ENCODE results near the gene CPNE2.

CPNE2 gene

GRCh38 chr16:57127037-57127763 lies 34.8 kb downstream of the CPNE2 start:
- DNase-seq (ENCODE audit: low spot score), result no peak
- no peak for TF ChIP-seq CTCF (IDR thresholded peaks at IDR 0.05; ENCODE audit: extremely low read depth, insufficient read depth, missing control alignments)
- in situ Hi-C loops (cut with MboI; ENCODE audit: low pct_unique_long_range_greater_than_20kb, low sequenced_read_pairs, unreplicated experiment), result no loop called here

- DNase-seq (ENCODE audit: low spot score), result no peak
- no peak for TF ChIP-seq CTCF (IDR thresholded peaks at IDR 0.05; ENCODE audit: extremely low read depth, insufficient read depth, missing control alignments)
- in situ Hi-C loops (cut with MboI; ENCODE audit: low pct_unique_long_range_greater_than_20kb, low sequenced_read_pairs, unreplicated experiment), result no loop called here
Measured at GRCh38 chr16:57127836-57128235, 35.5 kb downstream of the CPNE2 start.

- no peak for DNase-seq (ENCODE audit: low spot score)
Measured at GRCh38 chr16:57128771-57129389, 36.5 kb downstream of the CPNE2 start.

GRCh38 chr16:57130950-57131321 lies 38.6 kb downstream of the CPNE2 start:
- in situ Hi-C loops (cut with MboI; ENCODE audit: low pct_unique_long_range_greater_than_20kb, low sequenced_read_pairs, unreplicated experiment), result no loop called here
- no peak for TF ChIP-seq CTCF (IDR thresholded peaks at IDR 0.05; ENCODE audit: extremely low read depth, insufficient read depth, missing control alignments)
- no peak for DNase-seq (ENCODE audit: low spot score)

More at GRCh38 chr16:57128771-57129389, 36.5 kb downstream of the CPNE2 start:
- in situ Hi-C loops (cut with MboI; ENCODE audit: low pct_unique_long_range_greater_than_20kb, low sequenced_read_pairs, unreplicated experiment), result no loop called here
- TF ChIP-seq CTCF (IDR thresholded peaks at IDR 0.05; ENCODE audit: extremely low read depth, insufficient read depth, missing control alignments), result no peak

- no peak for DNase-seq (ENCODE audit: low spot score)
- TF ChIP-seq CTCF (IDR thresholded peaks at IDR 0.05; ENCODE audit: extremely low read depth, insufficient read depth, missing control alignments), result no peak
- in situ Hi-C loops (cut with MboI; ENCODE audit: low pct_unique_long_range_greater_than_20kb, low sequenced_read_pairs, unreplicated experiment), result no loop called here
Measured at GRCh38 chr16:57131351-57131970, 39.1 kb downstream of the CPNE2 start.

GRCh38 chr16:57132470-57132869 lies 40.1 kb downstream of the CPNE2 start:
- TF ChIP-seq CTCF (IDR thresholded peaks at IDR 0.05; ENCODE audit: extremely low read depth, insufficient read depth, missing control alignments), result no peak
- in situ Hi-C loops (cut with MboI; ENCODE audit: low pct_unique_long_range_greater_than_20kb, low sequenced_read_pairs, unreplicated experiment), result no loop called here
- no peak for DNase-seq (ENCODE audit: low spot score)
